Measurements from ENCODE around the gene TAB3. TPM values are rescaled to one million over a fixed set of nuclear protein-coding genes. Genes with fewer than 3 reads are reported as not detected.

TAB3 gene
- total and polyA plus RNA-seq, 10 of the 15 experiments (the other 5 are each of a cell fraction or from before 2014, with no cell fraction given): 1.7 to 22.1 (median 9.1) TPM

- TF ChIP-seq FOXM1 (IDR thresholded peaks at IDR 0.05; ENCODE audit: low read depth, low read length): no peak
Observed at GRCh38 chrX:30875957-30876356, 13.1 kb downstream of the TAB3 start (continued).

GRCh38 chrX:30874851-30875250, 14.2 kb downstream of the TAB3 start:
- no TSS peak for BruUV-seq (replicated peaks)
- no peaks in the 10 kb centered on the region for H4K20me1 ChIP-seq (ENCODE audit: control insufficient read depth, insufficient read depth)
- no peak for TF ChIP-seq GABPA (IDR thresholded peaks at IDR 0.05; ENCODE audit: low read depth)
- no peak for TF ChIP-seq USF1 (IDR thresholded peaks at IDR 0.05; ENCODE audit: borderline replicate concordance, extremely low read length, insufficient read depth, low read depth, low read length)
- no peak for TF ChIP-seq SUPT20H (IDR thresholded peaks at IDR 0.05; ENCODE audit: borderline replicate concordance, control insufficient read depth, low read depth, low read length)
- no peak for TF ChIP-seq SREBF2 (IDR thresholded peaks at IDR 0.05; ENCODE audit: low read length)
- TF ChIP-seq NR2F1 (conservative IDR thresholded peaks at IDR 0.05): no peak
- no peak for TF ChIP-seq SRF (IDR thresholded peaks at IDR 0.05; ENCODE audit: low read depth in 2 of 2, low read length in 2 of 2)
- no peak for TF ChIP-seq RAD21 (IDR thresholded peaks at IDR 0.05; ENCODE audit: insufficient read depth, low read depth, low read length)
- no peak for TF ChIP-seq STAT1 (conservative IDR thresholded peaks at IDR 0.05)
- no peak for TF ChIP-seq NRF1 (conservative IDR thresholded peaks at IDR 0.05; ENCODE audit: low read depth, low read length)
- TF ChIP-seq GATAD2B (conservative IDR thresholded peaks at IDR 0.05; ENCODE audit: low read depth): no peak
- TF ChIP-seq KLF5 (IDR thresholded peaks at IDR 0.05; ENCODE audit: partially characterized antibody): no peak
- no peaks in the 10 kb centered on the region for H3K27me3 ChIP-seq (replicated peaks in 1 of 2; ENCODE audit: control insufficient read depth in 2 of 2, insufficient read depth in 2 of 2, low read length in 1 of 2)
- no peak overlapping the region for H3K27ac ChIP-seq (ENCODE audit: control insufficient read depth, insufficient read depth)
- H3K79me2 ChIP-seq (ENCODE audit: control insufficient read depth, insufficient read depth, low read length): no peaks in the 10 kb centered on the region
- no peak for FAIRE-seq
- 64% methylated on average over 3 of the region's 3 CpGs for WGBS (ENCODE audit: insufficient coverage, insufficient replicate concordance, low lambda C conversion rate, missing lambda C conversion rate)
- ATAC-seq: no peak
- H3K9ac ChIP-seq (ENCODE audit: control insufficient read depth, insufficient read depth, low read length): no peak overlapping the region
- H3K4me3 ChIP-seq: no peak overlapping the region
- DNase-seq (ENCODE audit: low read depth, low spot score): no peak
- no peaks in the 10 kb centered on the region for H3K4me1 ChIP-seq (ENCODE audit: control insufficient read depth, insufficient read depth, low read length)
- SMC1A ChIA-PET (ENCODE audit: uncharacterized antibody, unreplicated experiment): interaction anchor here (2.1 kb wide), 1 partner anchor 10 kb away, joined by 6 read pairs; no protein-coding TSS in a partner anchor
- CTCF ChIA-PET: interaction anchor here (0.6 to 1.4 kb wide), 3 partner anchors 10 to 139 kb away, joined by 3 read pairs; no protein-coding TSS in a partner anchor
- H3K4me2 ChIP-seq (ENCODE audit: control insufficient read depth, insufficient read depth): no peak overlapping the region
- RAD21 ChIA-PET (ENCODE audit: unreplicated experiment): no interaction called here
- no peaks in the 10 kb centered on the region; a peak in 1 of 4 replicates for H3K36me3 ChIP-seq (ENCODE audit: control insufficient read depth in 2 of 2, insufficient read depth in 2 of 2, low read length in 1 of 2)
- H3K9me3 ChIP-seq (replicated peaks; ENCODE audit: control insufficient read depth, insufficient read depth, low read length): no peaks in the 10 kb centered on the region
- intact Hi-C loops (cut with micrococcal nuclease; ENCODE audit: unreplicated experiment): no loop called here
- in situ Hi-C loops (cut with MboI): no loop called here
- H2AFZ ChIP-seq (ENCODE audit: control insufficient read depth, low read depth, low read length): no peak overlapping the region
- POLR2A ChIA-PET: no interaction called here

Measured in GM12878 (cell line).